Bone marrow (tissue), 2 donors: ENCODE data around the gene PNPLA8.
"Not testable (repeated sequence)": the region's sequence is repeated elsewhere in the genome, so short reads cannot be mapped to it uniquely, and the experiment has no call there.

Source experiments
- DNase-seq, 2 donors: peaks; one replicate each; lab custom pipeline; 2025; lab: John Stamatoyannopoulos, UW

PNPLA8 gene

GRCh38 chr7:108467391-108467790, 58.5 kb downstream of the PNPLA8 start:
- no peak for DNase-seq

GRCh38 chr7:108466322-108466721, 59.6 kb downstream of the PNPLA8 start:
- not testable (repeated sequence) for DNase-seq

GRCh38 chr7:108464743-108465142, 61.2 kb downstream of the PNPLA8 start:
- no peak for DNase-seq

DNA sequence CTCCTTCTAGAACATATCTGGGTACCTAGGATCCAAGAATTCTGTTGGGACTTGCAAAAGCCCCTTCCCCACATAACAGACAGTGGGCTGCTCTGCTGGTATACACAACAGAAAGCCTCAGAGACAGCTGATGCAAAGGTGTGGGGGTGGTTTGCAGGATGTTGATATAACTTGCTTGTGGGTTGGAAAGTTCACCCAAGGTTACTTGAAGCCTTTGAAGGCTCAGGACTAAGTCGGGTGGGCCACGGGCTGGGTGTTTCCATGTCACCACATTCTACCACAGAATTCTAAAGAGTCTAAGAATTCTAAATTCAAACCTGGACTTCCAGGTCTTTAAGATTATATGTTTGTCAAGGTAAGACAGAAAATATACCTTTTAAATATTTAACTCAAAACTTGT, 62.3 kb downstream of the PNPLA8 start:
- no peak for DNase-seq

GRCh38 chr7:108461840-108462239, 64.1 kb downstream of the PNPLA8 start:
- DNase-seq = no peak

GRCh38 chr7:108460964-108461363, 65.0 kb downstream of the PNPLA8 start:
- DNase-seq = no peak

DNA sequence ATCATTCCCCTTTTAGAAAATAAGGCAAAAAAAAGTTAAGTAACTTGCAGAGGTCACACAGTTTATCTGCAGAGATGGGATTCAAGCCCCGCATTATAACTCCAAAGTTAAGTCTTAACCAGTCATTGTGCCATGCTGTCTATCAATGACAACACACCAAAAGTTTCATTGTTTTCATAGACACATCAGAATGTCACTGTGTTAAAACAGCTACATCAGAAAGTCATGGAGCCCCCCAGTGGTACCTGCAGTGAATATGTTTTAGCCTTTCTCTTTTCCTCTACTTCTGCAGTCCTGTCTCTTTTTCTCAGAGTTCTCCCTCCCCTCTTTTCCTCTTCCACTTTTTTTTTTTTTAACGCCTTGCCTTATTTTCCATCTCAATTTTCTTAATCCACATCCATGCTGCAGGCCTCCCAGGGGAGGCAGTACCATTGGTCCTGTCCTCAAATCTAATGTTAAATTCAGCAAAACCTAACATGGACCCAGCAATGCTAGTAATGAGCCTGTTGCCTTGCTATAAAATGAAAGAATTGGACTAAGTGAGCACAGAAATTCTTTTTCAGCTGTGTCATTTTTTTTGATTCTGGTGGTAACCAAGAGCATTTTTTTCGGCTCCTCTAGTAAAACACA, 65.9 kb downstream of the PNPLA8 start:
- DNase-seq = no peak

DNA sequence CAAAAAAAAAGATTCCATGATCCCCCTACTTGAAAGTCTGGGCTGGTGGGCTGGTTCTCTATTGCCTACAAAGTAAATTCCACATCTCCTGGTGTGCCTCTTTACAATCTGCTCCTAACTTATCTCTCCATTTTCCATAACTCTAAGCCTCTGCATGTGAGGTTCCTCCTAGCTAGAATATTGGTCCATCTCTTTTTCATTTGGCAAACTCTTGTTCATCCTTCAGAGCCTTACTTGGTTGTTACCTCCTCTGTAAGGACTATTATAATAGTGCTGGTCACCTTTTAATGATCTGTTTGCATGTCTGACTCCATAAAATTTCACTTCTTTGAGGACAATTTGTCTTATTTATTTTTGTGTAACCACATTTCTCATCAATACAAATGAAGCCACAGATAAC, 68.1 kb downstream of the PNPLA8 start:
- no peak for DNase-seq

- DNase-seq = no peak
Measured at GRCh38 chr7:108456845-108457540, 68.9 kb downstream of the PNPLA8 start.

DNA sequence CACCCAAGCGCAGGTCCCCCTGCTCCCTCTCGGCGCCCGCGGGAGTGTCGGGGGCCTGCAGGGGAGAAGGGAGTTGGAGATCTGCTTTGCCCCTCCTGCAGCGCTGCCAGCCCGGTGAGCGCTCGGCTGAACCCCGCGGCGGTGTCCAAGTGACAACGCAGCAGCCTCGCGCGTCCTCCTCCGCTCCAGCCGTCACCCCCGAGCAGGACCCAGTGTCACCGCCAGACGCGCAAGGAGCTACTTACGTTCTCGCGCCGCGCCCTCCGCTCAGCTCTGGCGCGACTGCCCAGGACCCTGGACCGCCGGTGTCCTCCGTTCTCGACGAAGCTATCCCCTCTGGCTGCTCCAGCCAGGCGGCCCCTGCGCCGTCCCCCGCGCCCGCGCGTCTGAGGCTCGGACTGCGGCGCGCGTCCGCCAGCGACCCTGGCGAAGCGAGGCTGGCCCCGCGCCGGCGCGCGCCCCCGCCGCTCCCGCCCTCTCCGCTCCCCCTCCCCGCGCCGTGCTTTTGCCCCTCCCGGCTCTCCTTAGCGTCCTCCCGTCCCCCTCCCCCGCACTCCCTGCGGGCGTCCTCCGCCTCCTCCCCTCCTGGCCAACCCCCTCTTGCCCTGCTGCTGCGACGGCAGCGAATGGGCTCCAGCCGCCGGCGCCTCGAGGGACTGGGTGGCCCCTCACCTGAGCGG, 69.8 kb downstream of the PNPLA8 start, which contains the start of gene NRCAM:
Gene NRCAM, minus strand, starts transcription at position 439 of the 680 bp plus-strand sequence. CDS start 216,372 bp downstream, outside the sequence.
- DNase-seq = no peak

- DNase-seq = no peak
Measured at GRCh38 chr7:108455551-108455997, 70.4 kb downstream of the PNPLA8 start.

- no peak for DNase-seq
Measured at GRCh38 chr7:108454674-108455550, 71.0 kb downstream of the PNPLA8 start.

DNA sequence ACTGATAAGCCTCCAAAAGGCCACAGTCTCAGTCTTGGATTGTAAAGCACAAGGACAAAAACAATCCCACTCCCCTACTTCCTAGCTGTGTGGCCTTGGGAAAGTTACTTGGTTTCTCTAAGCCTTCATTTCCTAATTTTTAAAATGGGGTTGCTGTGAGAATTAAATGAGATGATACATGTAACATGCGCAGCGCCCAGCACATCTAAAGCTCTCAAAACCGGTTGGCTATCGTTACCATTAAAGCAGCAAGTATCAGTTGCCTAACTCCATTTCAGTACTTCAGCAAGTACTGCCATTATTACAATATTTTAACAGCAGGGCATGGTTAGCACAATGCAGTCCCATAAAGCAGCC, 71.6 kb downstream of the PNPLA8 start:
- DNase-seq = no peak

DNA sequence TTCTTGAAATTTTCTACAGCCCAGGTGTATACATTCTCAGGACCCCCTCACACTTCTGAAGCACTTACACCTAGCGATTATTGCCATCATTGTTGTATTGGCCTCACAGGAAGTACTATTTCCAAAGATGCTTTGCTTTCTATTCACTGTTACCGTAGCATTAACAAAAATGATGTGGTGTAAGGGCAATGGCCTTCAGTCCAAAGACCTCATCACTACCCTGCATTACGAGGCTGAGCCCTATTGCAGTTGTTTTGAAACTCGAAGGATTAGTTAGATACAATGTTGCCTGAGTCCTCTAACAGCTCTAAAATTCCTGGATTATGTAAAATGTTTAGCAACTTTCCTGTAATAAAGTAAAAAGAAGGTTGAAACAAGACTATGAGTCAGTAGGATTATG, 72.6 kb downstream of the PNPLA8 start:
- DNase-seq = no peak

GRCh38 chr7:108452707-108453106, 73.2 kb downstream of the PNPLA8 start:
- no peak for DNase-seq

DNA sequence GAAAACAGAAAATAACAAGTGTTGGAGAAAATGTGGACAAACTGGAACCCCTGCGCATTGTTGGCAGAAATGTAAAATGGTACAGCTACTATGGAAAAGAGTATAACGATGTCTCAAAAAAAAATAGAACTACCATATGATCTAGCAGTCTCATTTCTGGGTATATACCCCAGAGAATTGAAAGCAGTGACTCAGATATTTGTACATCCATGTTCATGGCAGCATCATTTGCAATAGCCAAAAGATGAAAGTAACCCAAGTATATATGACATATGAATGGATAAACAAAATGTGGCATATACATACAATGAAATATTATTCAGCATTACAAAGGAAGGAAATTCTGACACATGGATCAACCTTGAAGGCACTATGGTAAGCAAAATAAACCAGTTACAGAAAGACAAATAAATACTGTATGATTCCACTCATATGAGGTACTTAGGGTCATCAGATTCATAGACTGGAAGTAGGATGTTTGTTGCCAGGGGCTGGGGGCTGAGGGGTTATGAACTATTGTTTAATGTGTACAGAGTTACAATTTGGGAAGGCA, 74.6 kb downstream of the PNPLA8 start:
- DNase-seq = no peak

DNA sequence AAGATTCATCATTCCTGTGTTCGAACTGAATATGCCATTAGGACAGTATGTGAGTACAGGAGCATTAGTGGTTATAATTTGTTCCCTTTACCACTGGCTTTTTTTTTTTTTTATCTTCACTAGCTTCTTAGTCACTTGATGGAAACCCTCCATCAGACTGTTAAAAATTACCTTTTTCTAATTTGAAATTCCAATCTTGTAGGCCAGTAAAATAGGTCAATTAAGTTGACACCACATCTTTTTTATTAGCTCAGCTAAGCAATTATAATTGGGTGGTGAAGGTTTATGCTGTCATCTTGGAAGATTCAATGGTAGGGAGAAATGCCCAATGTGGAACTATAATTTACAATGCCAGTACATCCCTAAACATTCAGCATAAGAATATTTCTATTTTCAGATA, 75.8 kb downstream of the PNPLA8 start:
- no peak for DNase-seq

- no peak for DNase-seq
Measured at GRCh38 chr7:108449521-108449920, 76.4 kb downstream of the PNPLA8 start.

DNA sequence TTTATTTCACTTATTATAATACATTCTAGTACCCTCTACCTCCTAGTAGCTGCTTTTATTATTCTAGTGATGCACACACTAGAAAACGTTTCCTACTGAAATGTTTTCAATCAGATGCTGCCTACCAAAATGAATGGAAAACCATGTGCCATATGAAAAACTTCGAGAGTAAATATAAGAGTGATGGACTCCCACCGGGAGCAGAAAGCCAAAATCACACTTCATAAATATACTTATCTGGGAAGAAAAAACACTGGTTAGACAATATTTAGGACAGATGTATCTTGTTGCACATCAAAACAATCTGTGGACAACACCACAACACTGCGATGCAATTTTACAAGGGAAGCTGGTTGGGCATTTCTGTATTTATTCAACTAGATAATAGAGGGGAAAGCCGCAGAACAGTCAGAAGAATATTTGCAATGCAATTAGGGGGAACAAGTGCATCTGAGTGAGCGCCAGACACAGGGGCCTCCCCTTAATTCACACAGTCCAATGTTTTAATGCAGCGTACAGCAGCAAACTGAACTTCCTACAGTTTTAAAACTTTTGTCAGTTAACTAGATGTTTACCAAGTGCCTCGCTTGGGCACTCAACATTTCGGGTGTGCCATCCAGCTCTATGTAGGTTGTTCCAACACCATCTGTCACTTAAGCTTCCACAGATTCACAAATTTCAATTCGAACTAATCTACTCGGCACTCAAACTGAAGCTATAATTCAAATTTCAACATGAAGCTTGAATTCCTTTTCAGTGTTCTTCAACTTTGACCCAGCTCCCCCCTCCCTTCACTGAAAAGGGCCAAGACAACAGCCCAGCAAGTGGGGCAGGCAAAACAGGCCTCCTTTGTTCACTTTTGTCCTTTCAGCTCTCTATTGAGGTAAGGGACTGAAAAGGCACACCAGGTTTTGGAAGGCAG, 77.1 kb downstream of the PNPLA8 start:
- no peak for DNase-seq

- DNase-seq = no peak
Measured at GRCh38 chr7:108442039-108442568, 83.8 kb downstream of the PNPLA8 start.
